ENCODE measurements around the gene FOXJ3.

The FOXJ3 gene

GRCh38 chr1:42333662-42334239, 1.3 kb downstream of the FOXJ3 start:
- no peak for DNase-seq

GRCh38 chr1:42332877-42333276, 2.2 kb downstream of the FOXJ3 start:
- no peak for DNase-seq

GRCh38 chr1:42330215-42330614, 4.8 kb downstream of the FOXJ3 start:
- no peak for DNase-seq

DNA sequence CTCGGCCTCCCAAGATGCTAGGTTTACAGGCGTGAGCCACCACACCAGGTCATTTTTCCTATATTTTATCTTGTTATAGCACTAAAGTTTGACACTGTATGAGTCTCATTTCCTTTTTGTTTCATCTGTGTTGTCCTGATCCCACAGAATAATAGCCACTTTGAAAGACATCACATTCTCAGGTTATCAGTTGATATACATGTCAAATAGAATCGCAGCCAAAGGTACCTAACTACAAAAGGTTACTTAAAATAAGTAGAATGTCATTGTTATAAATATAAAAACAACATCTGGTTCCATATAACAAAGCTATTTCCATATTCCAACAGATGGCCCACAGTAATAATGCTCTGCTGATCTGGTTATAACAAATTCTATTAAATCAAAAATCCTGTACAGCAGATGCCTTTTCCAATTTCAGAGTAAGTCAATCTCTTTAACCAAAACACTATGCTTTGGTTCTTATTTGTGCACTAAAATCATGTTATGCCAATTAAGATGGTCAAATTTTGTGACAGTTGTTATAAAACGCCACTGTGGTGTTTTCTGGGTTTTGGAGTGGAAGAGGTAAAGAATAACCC, 6.0 kb downstream of the FOXJ3 start:
- DNase-seq, result no peak

- DNase-seq, result no peak
Measured at GRCh38 chr1:42328047-42328625, 6.9 kb downstream of the FOXJ3 start.

DNA sequence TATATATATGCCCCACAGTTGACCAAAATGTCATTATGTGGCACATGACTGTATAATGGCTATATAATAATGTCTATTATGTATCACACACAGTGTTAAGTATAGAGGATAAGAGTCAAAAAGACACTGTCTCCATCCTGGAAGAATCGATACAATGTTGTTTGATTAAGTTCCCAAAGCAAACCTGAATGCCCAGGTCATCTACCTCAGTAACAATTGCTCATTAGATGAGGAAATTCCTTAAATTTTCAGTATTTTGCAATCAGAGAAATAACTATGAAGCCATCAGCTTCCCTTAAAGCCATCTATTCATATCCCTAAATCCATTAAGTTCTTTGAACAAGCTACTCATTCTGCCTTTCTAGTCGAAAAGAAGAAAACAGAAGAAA, 10.0 kb downstream of the FOXJ3 start:
- DNase-seq, result no peak

DNA sequence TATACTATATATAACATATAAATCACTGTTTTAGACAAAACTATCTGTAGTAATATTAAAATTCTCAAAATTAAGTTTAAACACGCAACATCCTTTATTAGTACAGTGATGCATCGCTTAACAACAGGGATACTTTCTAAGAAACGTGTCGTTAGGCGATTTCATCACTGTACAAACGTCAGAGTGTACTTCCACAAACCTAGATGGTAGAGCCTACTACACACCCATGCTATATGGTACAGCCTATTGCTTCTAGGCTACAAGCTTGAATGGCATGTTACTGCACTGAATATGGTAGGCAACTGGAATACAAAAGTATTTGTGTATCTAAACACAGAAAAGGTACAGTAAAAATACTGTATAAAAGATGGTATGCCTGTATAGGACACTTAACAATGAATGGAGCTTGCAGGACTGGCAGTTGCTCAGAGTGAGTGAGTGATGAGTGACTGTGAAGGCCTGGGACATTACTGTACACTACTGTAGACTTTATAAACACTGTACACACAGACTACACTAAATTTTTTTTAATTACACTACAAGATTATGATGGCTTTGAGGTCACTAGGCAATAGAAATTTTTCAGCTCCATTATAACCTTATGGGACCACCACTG, 10.5 kb downstream of the FOXJ3 start:
- DNase-seq, result no peak

GRCh38 chr1:42323551-42323950, 11.5 kb downstream of the FOXJ3 start:
- no peak for DNase-seq

GRCh38 chr1:42322577-42322976, 12.5 kb downstream of the FOXJ3 start:
- no peak for DNase-seq

GRCh38 chr1:42321731-42322130, 13.3 kb downstream of the FOXJ3 start:
- DNase-seq, result no peak

- no peak for DNase-seq
Measured at GRCh38 chr1:42320708-42321107, 14.3 kb downstream of the FOXJ3 start.

GRCh38 chr1:42319871-42320484, 15.1 kb downstream of the FOXJ3 start:
- peak; percentile 47 for DNase-seq

DNA sequence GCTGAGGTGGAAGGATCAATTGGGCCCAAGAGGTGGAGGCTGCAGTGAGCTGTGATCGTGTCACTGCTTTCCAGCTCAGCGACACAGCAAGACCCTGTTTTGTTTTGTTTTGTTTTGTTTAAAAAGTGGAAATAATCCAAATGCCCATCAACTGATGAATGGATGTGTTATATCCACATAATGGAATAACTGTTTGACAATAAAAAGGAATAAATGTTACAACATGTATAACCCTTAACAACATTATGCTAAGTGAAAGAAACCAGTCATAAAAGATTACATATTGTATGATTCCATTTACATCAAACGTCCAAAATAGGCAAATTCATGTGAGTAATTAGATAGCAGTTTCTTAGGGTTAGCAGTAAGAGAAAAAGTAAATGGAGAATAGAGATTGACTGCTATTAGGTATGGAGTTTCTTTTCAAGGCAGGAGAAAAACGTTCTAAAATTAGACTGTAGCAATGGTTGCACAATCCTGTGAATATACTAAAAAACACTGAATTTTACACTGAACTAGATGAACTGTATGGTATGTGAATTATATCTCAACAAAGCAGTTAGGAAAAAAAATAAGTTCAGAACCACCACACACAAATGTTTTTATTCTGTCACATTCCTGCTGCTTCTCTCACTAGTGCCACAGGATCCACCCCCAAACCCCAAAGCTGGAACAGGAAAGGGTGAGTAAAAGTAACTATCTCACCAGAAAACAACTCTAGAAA, 15.7 kb downstream of the FOXJ3 start:
- DNase-seq, result peak; percentile 6

DNA sequence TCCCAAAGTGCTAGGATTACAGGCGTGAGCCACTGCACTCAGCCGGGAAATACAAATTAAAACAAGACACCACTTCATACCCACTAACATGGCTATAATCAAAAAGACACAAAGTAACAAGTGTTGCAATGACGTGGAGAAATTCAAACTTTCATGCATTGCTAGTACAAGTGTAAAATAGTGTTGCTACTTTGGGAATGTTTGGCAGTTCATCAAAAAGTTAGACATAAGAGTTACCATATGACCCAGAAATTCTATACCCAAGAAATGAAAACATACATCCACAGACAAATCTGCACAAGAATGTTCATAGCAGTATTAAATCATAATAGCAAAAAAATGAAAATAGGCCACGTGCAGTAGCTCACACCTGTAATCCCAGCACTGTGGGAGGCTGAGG, 16.4 kb downstream of the FOXJ3 start:
- DNase-seq, result no peak

DNA sequence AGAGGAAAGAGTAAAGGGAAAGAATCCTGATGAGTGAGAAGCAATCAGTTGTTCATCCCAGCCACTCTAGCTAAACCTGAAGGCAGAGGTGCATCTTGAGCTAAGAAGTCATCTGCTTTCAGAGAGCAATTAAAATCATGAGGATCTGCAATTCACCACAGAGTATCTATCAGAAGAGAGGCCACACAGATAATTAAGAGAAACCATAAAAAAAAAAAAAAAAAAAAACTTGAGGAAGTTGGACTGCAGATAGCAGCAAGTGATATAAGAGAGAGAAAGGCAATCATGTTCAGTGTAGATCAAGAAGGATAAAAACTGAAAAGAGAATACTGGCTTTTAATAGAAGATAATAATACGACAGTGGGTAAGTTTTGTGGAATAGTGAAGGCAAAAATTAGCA, 17.7 kb downstream of the FOXJ3 start:
- no peak for DNase-seq

- DNase-seq, result no peak
Measured at GRCh38 chr1:42316292-42316691, 18.7 kb downstream of the FOXJ3 start.

DNA sequence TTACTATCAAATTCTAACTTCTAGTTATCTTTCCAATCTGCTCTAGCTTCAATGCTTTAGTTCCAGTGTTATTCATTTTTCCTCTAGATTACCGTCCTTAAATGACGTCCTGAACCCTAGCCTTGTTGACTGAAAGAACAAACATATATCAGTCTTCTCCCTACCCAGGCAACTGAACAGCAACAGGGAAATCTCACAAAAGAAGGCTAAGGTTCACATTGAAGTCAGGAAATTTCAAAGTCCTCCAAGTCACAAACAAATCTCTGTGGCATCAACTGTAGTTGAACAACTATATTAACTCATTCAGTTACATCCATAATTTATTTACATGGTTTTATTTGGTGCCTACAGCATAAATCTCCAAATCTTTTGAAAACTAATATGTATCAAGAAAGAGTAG, 19.5 kb downstream of the FOXJ3 start:
- no peak for DNase-seq

DNA sequence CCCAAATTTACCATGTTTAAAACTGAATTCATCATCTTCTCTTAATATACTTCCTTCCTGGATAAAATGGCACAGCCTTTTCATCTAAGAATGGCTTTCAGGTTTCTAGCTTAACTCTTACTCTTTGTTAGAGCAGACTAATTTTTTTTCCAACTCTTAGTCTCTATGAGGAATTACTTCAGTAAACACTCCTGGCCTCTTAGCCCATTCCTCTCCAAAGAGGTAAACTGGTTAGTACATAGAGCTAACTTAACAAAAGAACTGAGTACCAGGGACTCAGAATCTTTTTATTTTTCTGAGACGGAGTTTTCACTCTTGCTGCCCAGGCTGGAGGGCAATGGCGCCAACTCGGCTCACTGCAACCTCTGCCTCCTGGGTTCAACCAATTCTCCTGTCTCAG, 21.1 kb downstream of the FOXJ3 start:
- no peak for DNase-seq

DNA sequence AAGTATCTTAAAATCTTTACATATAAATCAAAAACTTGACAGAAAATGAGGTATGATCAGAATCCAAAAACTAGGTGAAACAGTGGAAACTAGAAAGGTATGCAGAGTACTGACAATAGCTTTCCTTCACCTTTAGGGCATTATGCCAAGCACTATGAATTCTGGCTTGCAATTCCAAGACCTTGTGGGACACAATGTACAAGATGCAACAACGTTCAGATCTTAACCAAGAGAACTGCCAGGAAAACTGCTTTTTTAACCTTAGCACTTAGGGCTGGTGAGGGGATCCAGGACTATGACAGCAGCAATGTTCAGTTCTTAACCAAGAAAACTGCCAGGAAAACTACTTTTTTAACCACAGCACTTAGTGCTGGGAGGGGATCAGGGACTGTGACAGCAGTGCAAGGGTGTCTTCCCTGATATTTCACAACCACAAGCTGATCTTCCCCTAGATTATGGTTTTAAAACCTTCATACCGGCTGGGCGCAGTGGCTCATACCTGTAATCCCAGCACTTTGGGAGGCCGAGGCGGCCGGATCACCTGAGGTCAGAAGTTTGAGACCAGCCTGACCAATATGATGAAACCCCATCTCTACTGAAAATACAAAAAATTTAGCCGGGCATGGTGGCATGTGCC, 22.3 kb downstream of the FOXJ3 start:
- no peak for DNase-seq

- no peak for DNase-seq
Measured at GRCh38 chr1:42311897-42312296, 23.1 kb downstream of the FOXJ3 start.

GRCh38 chr1:42311138-42311537, 23.9 kb downstream of the FOXJ3 start:
- no peak for DNase-seq

DNA sequence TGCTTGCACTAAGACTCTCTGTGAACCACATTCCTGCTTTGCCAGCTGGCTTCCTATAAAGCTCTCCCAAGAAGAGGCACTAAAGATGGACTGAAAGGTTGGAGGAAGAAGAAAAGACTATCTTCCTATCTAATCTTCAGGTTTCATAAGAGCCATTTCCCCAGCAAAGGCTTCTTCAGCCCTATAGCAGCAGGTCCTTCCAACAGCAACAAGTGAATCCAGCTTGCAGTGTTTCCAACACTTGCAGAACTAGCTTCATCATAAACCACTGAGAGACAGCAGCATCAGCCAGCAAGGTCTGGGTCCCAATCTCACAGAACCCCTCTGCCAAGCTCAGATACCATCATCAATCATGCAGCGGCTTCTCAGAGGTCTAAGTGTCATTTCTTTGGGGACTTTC, 28.1 kb downstream of the FOXJ3 start:
- DNase-seq, result no peak

DNA sequence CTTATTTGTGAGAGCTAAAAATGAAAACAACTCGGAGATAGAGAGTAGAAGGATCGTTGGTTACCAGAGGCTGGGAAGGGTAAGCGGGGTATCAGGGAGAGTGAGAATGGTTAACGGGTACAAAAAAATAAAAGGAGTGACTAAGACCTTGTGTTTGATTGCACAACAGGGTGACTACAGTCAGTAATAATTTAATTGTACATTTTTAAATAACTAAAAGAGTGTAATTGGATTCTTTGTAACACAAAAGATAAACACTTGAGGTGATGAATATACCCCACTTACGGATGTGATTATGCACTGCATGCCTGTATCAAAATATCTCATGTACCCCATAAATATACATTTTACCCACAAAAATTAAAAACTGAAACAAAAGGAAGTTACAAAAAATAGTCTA, 29.4 kb downstream of the FOXJ3 start:
- DNase-seq, result no peak
